T-helper 2 cell treated with Interferon-gamma antibody and Interleukin-4, amounts not matched to agents 5 μg/mL and 100 μg/mL, for 36 hours (primary cell): ENCODE data around the gene ARL6IP4.

Source experiments
- DNase-seq: peaks from one replicate; pipeline ENCODE4 v3.0.0; 2021; ENCODE audit warnings: low spot score
- H3K27ac Mint-ChIP-seq: one replicate; pipeline ENCODE4 v1.8.0; 2021; ENCODE audit warnings: mild to moderate bottlenecking, mixed read lengths
- H3K27me3 Mint-ChIP-seq: one replicate; pipeline ENCODE4 v1.8.0; 2021; ENCODE audit warnings: low read depth, mixed read lengths
- H3K36me3 Mint-ChIP-seq: one replicate; pipeline ENCODE4 v1.8.0; 2021; ENCODE audit warnings: low read depth, mixed read lengths
- H3K4me1 Mint-ChIP-seq: one replicate; pipeline ENCODE4 v1.8.0; 2021; ENCODE audit warnings: low read depth, mixed read lengths
- H3K4me3 Mint-ChIP-seq: one replicate; pipeline ENCODE4 v1.8.0; 2022; ENCODE audit warnings: mild to moderate bottlenecking, moderate library complexity, mixed read lengths
- H3K9me3 Mint-ChIP-seq: one replicate; pipeline ENCODE4 v1.8.0; 2021; ENCODE audit warnings: mixed read lengths

The ARL6IP4 gene

GRCh38 chr12:122949405-122949804, 31.1 kb upstream of the ARL6IP4 start:
- H3K4me1 Mint-ChIP-seq, result peaks cover 21% of the 10 kb centered on the region
- no peaks in the 10 kb centered on the region for H3K27me3 Mint-ChIP-seq
- H3K27ac Mint-ChIP-seq, result no peak overlapping the region

GRCh38 chr12:122949816-122950675, 30.4 kb upstream of the ARL6IP4 start:
- Mint-ChIP-seq H3K4me1 (peaks cover 21% of the 10 kb centered on the region), H3K4me3 (no peak overlapping the region), H3K9me3 (no peaks in the 10 kb centered on the region), H3K27me3 (no peaks in the 10 kb centered on the region), H3K27ac (no peak overlapping the region), H3K36me3 (no peaks in the 10 kb centered on the region)
- DNase-seq, result no peak

More at GRCh38 chr12:122949405-122949804, 31.1 kb upstream of the ARL6IP4 start:
- Mint-ChIP-seq H3K4me3 (no peak overlapping the region), H3K36me3 (no peaks in the 10 kb centered on the region), H3K9me3 (no peaks in the 10 kb centered on the region)
- no peak for DNase-seq

- H3K36me3 Mint-ChIP-seq, result no peaks in the 10 kb centered on the region
- peaks cover 18% of the 10 kb centered on the region for H3K4me1 Mint-ChIP-seq
- no peaks in the 10 kb centered on the region for H3K9me3 Mint-ChIP-seq
- DNase-seq, result no peak
- no peak overlapping the region for H3K27ac Mint-ChIP-seq
- no peaks in the 10 kb centered on the region for H3K27me3 Mint-ChIP-seq
- H3K4me3 Mint-ChIP-seq, result no peak overlapping the region
Observed at GRCh38 chr12:122951406-122951805, 29.1 kb upstream of the ARL6IP4 start.

- peak; percentile 66 for DNase-seq
- Mint-ChIP-seq H3K4me1 (peaks cover 9% of the 10 kb centered on the region), H3K36me3 (no peaks in the 10 kb centered on the region), H3K27me3 (no peaks in the 10 kb centered on the region), H3K4me3 (no peak overlapping the region), H3K27ac (no peak overlapping the region), H3K9me3 (no peaks in the 10 kb centered on the region)
Observed at GRCh38 chr12:122951979-122952892, 28.2 kb upstream of the ARL6IP4 start.

- Mint-ChIP-seq H3K9me3 (no peaks in the 10 kb centered on the region), H3K36me3 (no peaks in the 10 kb centered on the region), H3K4me3 (no peak overlapping the region), H3K27ac (no peak overlapping the region), H3K27me3 (no peaks in the 10 kb centered on the region), H3K4me1 (peaks cover 4% of the 10 kb centered on the region)
- no peak for DNase-seq
Observed at GRCh38 chr12:122955156-122955555, 25.3 kb upstream of the ARL6IP4 start.

- Mint-ChIP-seq H3K9me3 (no peaks in the 10 kb centered on the region), H3K4me1 (peaks cover 4% of the 10 kb centered on the region), H3K27me3 (no peaks in the 10 kb centered on the region), H3K4me3 (no peak overlapping the region), H3K27ac (no peak overlapping the region), H3K36me3 (no peaks in the 10 kb centered on the region)
- no peak for DNase-seq
Observed at GRCh38 chr12:122956035-122956434, 24.4 kb upstream of the ARL6IP4 start.

GRCh38 chr12:122958198-122958888, 22.1 kb upstream of the ARL6IP4 start:
- no peak overlapping the region for H3K27ac Mint-ChIP-seq
- H3K4me3 Mint-ChIP-seq, result no peak overlapping the region
- H3K27me3 Mint-ChIP-seq, result no peaks in the 10 kb centered on the region
- no peaks in the 10 kb centered on the region for H3K4me1 Mint-ChIP-seq
- no peak for DNase-seq
- no peaks in the 10 kb centered on the region for H3K36me3 Mint-ChIP-seq
- no peaks in the 10 kb centered on the region for H3K9me3 Mint-ChIP-seq

- no peak for DNase-seq
- no peak overlapping the region for H3K4me3 Mint-ChIP-seq
- no peaks in the 10 kb centered on the region for H3K4me1 Mint-ChIP-seq
- H3K27me3 Mint-ChIP-seq, result no peaks in the 10 kb centered on the region
- H3K36me3 Mint-ChIP-seq, result no peaks in the 10 kb centered on the region
- H3K9me3 Mint-ChIP-seq, result no peaks in the 10 kb centered on the region
- no peak overlapping the region for H3K27ac Mint-ChIP-seq
Observed at GRCh38 chr12:122959566-122960192, 20.8 kb upstream of the ARL6IP4 start.

GRCh38 chr12:122960193-122960569, 20.3 kb upstream of the ARL6IP4 start:
- H3K9me3 Mint-ChIP-seq, result no peaks in the 10 kb centered on the region
- H3K27ac Mint-ChIP-seq, result no peak overlapping the region
- H3K4me1 Mint-ChIP-seq, result peaks cover 3% of the 10 kb centered on the region
- H3K27me3 Mint-ChIP-seq, result no peaks in the 10 kb centered on the region
- no peak for DNase-seq
- no peaks in the 10 kb centered on the region for H3K36me3 Mint-ChIP-seq
- no peak overlapping the region for H3K4me3 Mint-ChIP-seq

- DNase-seq, result no peak
- Mint-ChIP-seq H3K4me3 (no peak overlapping the region), H3K9me3 (no peaks in the 10 kb centered on the region), H3K27ac (no peak overlapping the region), H3K4me1 (peaks cover 3% of the 10 kb centered on the region), H3K27me3 (no peaks in the 10 kb centered on the region), H3K36me3 (no peaks in the 10 kb centered on the region)
Observed at GRCh38 chr12:122961531-122962329, 18.8 kb upstream of the ARL6IP4 start.

- no peak overlapping the region for H3K4me3 Mint-ChIP-seq
- H3K27ac Mint-ChIP-seq, result no peak overlapping the region
- peaks cover 3% of the 10 kb centered on the region for H3K4me1 Mint-ChIP-seq
- DNase-seq, result no peak
- H3K36me3 Mint-ChIP-seq, result no peaks in the 10 kb centered on the region
- no peaks in the 10 kb centered on the region for H3K27me3 Mint-ChIP-seq
- H3K9me3 Mint-ChIP-seq, result no peaks in the 10 kb centered on the region
Observed at GRCh38 chr12:122963941-122964265, 16.6 kb upstream of the ARL6IP4 start.

GRCh38 chr12:122964439-122965257, 15.8 kb upstream of the ARL6IP4 start:
- Mint-ChIP-seq H3K27me3 (no peaks in the 10 kb centered on the region), H3K4me1 (peaks cover 3% of the 10 kb centered on the region), H3K4me3 (peak overlapping the region; percentile 61), H3K9me3 (no peaks in the 10 kb centered on the region), H3K36me3 (no peaks in the 10 kb centered on the region), H3K27ac (no peak overlapping the region)
- no peak for DNase-seq
